Effector CD4-positive, alpha-beta T cell (primary cell): ENCODE results near the gene SLC16A1.
"Not testable (repeated sequence)": the region's sequence is repeated elsewhere in the genome, so short reads cannot be mapped to it uniquely, and the experiment has no call there.

Experiments
- DNase-seq: peaks from one replicate; pipeline ENCODE4 v3.0.0-alpha.2; 2020

Gene SLC16A1

GRCh38 chr1:112923234-112923958 lies 32.6 kb downstream of the SLC16A1 start:
- DNase-seq = no peak

GRCh38 chr1:112911506-112912220 lies 44.3 kb downstream of the SLC16A1 start:
- DNase-seq = no peak

GRCh38 chr1:112909847-112910246 lies 46.1 kb downstream of the SLC16A1 start:
- no peak for DNase-seq

- DNase-seq = no peak
Observed at GRCh38 chr1:112906150-112906698, 49.8 kb downstream of the SLC16A1 start.

- DNase-seq = no peak
Observed at GRCh38 chr1:112905395-112906149, 50.4 kb downstream of the SLC16A1 start.

- DNase-seq = no peak
Observed at GRCh38 chr1:112904831-112905261, 51.1 kb downstream of the SLC16A1 start.

GRCh38 chr1:112904071-112904830 lies 51.7 kb downstream of the SLC16A1 start:
- DNase-seq = no peak

- DNase-seq = no peak
Observed at GRCh38 chr1:112902221-112902620, 53.8 kb downstream of the SLC16A1 start.

GRCh38 chr1:112901387-112901786 lies 54.6 kb downstream of the SLC16A1 start:
- no peak for DNase-seq

- DNase-seq = no peak
Observed at GRCh38 chr1:112896783-112897182, 59.2 kb downstream of the SLC16A1 start.

GRCh38 chr1:112894561-112895011 lies 61.4 kb downstream of the SLC16A1 start:
- DNase-seq = no peak

- DNase-seq = no peak
Observed at GRCh38 chr1:112894010-112894292, 62.0 kb downstream of the SLC16A1 start.

- DNase-seq = no peak
Observed at GRCh38 chr1:112893288-112894009, 62.5 kb downstream of the SLC16A1 start.

- DNase-seq = not testable (repeated sequence)
Observed at GRCh38 chr1:112889906-112890305, 66.1 kb downstream of the SLC16A1 start.

- DNase-seq = no peak
Observed at GRCh38 chr1:112889052-112889768, 66.8 kb downstream of the SLC16A1 start.

- DNase-seq = no peak
Observed at GRCh38 chr1:112888630-112889029, 67.4 kb downstream of the SLC16A1 start.

GRCh38 chr1:112887599-112888283 lies 68.3 kb downstream of the SLC16A1 start:
- no peak for DNase-seq

- not testable (repeated sequence) for DNase-seq
Observed at GRCh38 chr1:112884996-112885395, 71.0 kb downstream of the SLC16A1 start.

GRCh38 chr1:112882271-112882744 lies 73.7 kb downstream of the SLC16A1 start:
- no peak for DNase-seq

- no peak for DNase-seq
Observed at GRCh38 chr1:112881742-112882127, 74.3 kb downstream of the SLC16A1 start.
